ENCODE measurements around the gene AIPL1. TPM values are rescaled to one million over a fixed set of nuclear protein-coding genes. Genes with fewer than 3 reads are reported as not detected.

AIPL1 gene
- total and polyA plus RNA-seq, 2 donors (not counting 3 experiments of a cell fraction or from before 2014, with no cell fraction given): not detected

DNA sequence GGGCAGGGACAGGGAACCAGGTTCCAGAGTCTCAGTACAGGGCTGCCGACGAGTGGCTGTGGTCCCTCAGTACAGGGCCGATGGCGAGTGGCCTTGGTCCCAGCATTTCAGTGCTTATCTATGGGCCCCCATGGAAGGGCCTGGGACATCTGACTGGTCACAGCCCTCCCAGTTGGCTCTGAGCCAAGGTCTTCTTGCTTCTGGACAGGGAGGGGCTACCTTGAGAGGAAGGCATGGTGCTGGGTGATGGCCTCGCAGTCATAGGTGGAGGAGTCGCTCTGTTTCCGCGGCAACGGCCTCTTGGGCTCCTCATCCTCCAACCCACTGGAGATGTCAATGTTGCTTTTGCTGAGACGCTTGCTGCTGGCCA, 41.9 kb upstream of the AIPL1 start:
- no peak overlapping the region for H3K9ac ChIP-seq (replicated peaks; ENCODE audit: extremely low read depth, insufficient read depth, low read length)
- no peak overlapping the region for H3K4me2 ChIP-seq (ENCODE audit: insufficient read depth, low read length)
- no peaks in the 10 kb centered on the region for H3K36me3 ChIP-seq (ENCODE audit: control insufficient read depth in 2 of 2, extremely low read depth in 1 of 2, insufficient read depth in 2 of 2, low read length in 2 of 2)
- no peaks in the 10 kb centered on the region for H4K20me1 ChIP-seq (replicated peaks; ENCODE audit: control insufficient read depth, extremely low read depth, insufficient read depth, low read length)
- no peaks in the 10 kb centered on the region for H3K27me3 ChIP-seq (ENCODE audit: control insufficient read depth in 2 of 2, insufficient read depth in 2 of 2, low read length in 2 of 2)
- no TSS peak for BruUV-seq (replicated peaks)
- no peak for FAIRE-seq
- ChIA-PET POLR2A (no interaction called here), CTCF (interaction anchor here (1.8 to 1.9 kb wide), 2 partner anchors 13 to 172 kb away, joined by 6 to 7 read pairs; no protein-coding TSS in a partner anchor)
- no peak for DNase-seq (ENCODE audit: low read depth, low spot score)
- peaks cover 11% of the 10 kb centered on the region for H3K4me1 ChIP-seq (ENCODE audit: control insufficient read depth, extremely low read depth, insufficient read depth, low read length)
- no peak overlapping the region for H3K4me3 ChIP-seq (replicated peaks in 1 of 3; ENCODE audit: insufficient read depth in 1 of 3, low read depth in 1 of 3, low read length in 3 of 3)
- no peak overlapping the region for H2AFZ ChIP-seq (ENCODE audit: low read depth, low read length)
- H3K79me2 ChIP-seq (ENCODE audit: control insufficient read depth, insufficient read depth, low read length): no peaks in the 10 kb centered on the region
- H3K9me1 ChIP-seq (replicated peaks; ENCODE audit: control insufficient read depth, extremely low read depth, insufficient read depth, low read length): no peaks in the 10 kb centered on the region
- TF ChIP-seq FOS (IDR thresholded peaks at IDR 0.05; ENCODE audit: borderline replicate concordance, insufficient read depth, low read length) (no peak), POLR2A (IDR thresholded peaks at IDR 0.05; ENCODE audit: low read depth, low read length) (no peak)
- no peaks in the 10 kb centered on the region for H3K9me3 ChIP-seq (replicated peaks; ENCODE audit: control insufficient read depth, insufficient read depth, low read length)
- dilution Hi-C loops (cut with MboI; ENCODE audit: extremely low pct_ligation_motif_present, low sequenced_read_pairs) (no loop called here), intact Hi-C loops (cut with micrococcal nuclease) (no loop called here)
- no peak overlapping the region for H3K27ac ChIP-seq (ENCODE audit: insufficient read depth, low read depth, low read length)

DNA sequence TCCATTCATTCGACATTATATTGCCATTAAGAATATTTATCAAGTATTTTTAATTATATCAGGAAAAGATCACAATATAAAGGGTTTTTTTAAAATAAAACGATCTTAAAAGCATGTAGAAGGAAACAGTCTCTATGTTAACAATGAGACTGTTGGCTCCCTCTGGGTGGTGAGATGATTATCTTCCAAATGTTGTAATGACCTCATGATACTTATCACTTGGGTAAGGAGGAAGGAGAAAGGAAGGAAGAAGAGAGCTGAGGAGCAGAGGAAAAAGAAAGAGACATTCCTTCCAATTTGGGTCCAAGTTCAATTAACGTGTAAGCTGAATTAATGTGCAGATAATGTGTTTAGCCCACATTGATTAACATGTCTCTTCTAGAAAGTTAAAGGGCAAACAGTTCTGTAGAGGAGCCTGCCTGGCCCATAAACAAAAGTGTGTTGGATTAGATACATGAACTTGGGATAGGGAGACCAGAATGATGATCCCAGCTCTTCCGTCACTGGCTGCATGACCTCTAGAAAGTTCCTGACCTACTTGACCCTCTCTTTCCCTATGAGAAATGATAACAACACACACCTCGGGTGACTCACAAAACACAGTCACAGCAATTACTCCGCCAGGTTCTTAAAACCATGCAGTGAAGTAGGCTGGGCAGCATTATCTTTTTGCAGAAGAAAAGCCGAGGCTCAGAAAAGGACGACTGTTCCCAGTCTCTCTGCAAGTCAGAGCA, 41.3 kb upstream of the AIPL1 start:
- Histone ChIP-seq H3K27me3 (ENCODE audit: control insufficient read depth in 2 of 2, insufficient read depth in 2 of 2, low read length in 2 of 2) (no peaks in the 10 kb centered on the region), H3K4me3 (replicated peaks in 1 of 3; ENCODE audit: insufficient read depth in 1 of 3, low read depth in 1 of 3, low read length in 3 of 3) (no peak overlapping the region), H3K9ac (replicated peaks; ENCODE audit: extremely low read depth, insufficient read depth, low read length) (no peak overlapping the region), H4K20me1 (replicated peaks; ENCODE audit: control insufficient read depth, extremely low read depth, insufficient read depth, low read length) (no peaks in the 10 kb centered on the region), H3K27ac (ENCODE audit: insufficient read depth, low read depth, low read length) (no peak overlapping the region), H3K9me3 (replicated peaks; ENCODE audit: control insufficient read depth, insufficient read depth, low read length) (no peaks in the 10 kb centered on the region), H3K4me2 (ENCODE audit: insufficient read depth, low read length) (no peak overlapping the region), H3K9me1 (replicated peaks; ENCODE audit: control insufficient read depth, extremely low read depth, insufficient read depth, low read length) (no peaks in the 10 kb centered on the region), H3K79me2 (ENCODE audit: control insufficient read depth, insufficient read depth, low read length) (no peaks in the 10 kb centered on the region), H3K36me3 (ENCODE audit: control insufficient read depth in 2 of 2, extremely low read depth in 1 of 2, insufficient read depth in 2 of 2, low read length in 2 of 2) (no peaks in the 10 kb centered on the region), H3K4me1 (ENCODE audit: control insufficient read depth, extremely low read depth, insufficient read depth, low read length) (peaks cover 15% of the 10 kb centered on the region), H2AFZ (ENCODE audit: low read depth, low read length) (no peak overlapping the region)
- no peak for DNase-seq (ENCODE audit: low read depth, low spot score)
- intact Hi-C loops (cut with micrococcal nuclease) (no loop called here), dilution Hi-C loops (cut with MboI; ENCODE audit: extremely low pct_ligation_motif_present, low sequenced_read_pairs) (no loop called here)
- CTCF ChIA-PET: interaction anchor here (1.0 to 5.8 kb wide), 4 partner anchors 13 to 172 kb away, joined by 4 to 77 read pairs (median 6); no protein-coding TSS in a partner anchor
- BruUV-seq (replicated peaks): no TSS peak
- TF ChIP-seq POLR2AphosphoS5 (IDR thresholded peaks at IDR 0.05; ENCODE audit: insufficient read depth, low read depth, low read length) (no peak), GATA2 (IDR thresholded peaks at IDR 0.05; ENCODE audit: insufficient read depth, insufficient read length, low read depth, low read length) (peak; percentile 20)
- peak; percentile 52 for FAIRE-seq
- POLR2A ChIA-PET: no interaction called here

Data from endothelial cell of umbilical vein (primary cell).